ENCODE measurements around the gene ALG1L2.
A peak's percentile ranks its signal among the peaks of the same experiment; 100 is the strongest.
"Not testable (repeated sequence)": the region's sequence is repeated elsewhere in the genome, so short reads cannot be mapped to it uniquely, and the experiment has no call there.

The ALG1L2 gene, protein sequence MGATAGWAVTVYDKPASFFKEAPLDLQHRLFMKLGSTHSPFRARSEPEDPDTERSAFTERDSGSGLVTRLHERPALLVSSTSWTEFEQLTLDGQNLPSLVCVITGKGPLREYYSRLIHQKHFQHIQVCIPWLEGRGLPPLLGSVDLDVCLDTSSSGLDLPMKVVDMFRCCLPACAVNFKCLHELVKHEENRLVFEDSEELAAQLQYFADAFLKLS

DNA sequence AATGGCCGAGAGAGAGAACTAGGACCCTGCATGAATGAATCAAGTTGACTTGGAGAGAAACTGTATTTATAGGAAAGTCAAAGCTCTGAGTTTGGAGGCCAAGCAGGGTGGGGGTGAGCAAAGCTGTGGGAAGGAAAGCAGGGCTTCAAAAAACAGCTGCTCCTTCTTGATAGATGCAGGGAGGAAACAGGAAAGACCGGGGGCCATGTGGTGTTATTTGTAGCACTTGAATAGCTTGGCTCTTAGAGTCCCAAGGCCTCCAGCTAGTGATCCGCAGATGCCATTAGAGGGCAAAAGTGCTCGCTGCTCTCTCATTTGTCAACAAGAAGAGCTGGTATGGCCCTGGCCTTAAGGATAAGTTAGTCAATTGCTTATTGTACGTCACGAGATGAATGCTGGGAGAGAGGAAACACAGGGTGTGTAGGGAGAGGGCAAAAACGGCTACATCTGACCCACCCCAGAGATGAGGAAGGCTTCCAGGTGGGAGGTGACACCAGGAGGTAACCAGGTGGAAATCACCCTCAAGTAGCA is at the start of gene ALG1L2:
ALG1L2 (plus strand) TSS at position 481 of the 531 bp plus-strand sequence. CDS start 186 bp downstream, outside the sequence.
- DNase-seq = no peak

DNA sequence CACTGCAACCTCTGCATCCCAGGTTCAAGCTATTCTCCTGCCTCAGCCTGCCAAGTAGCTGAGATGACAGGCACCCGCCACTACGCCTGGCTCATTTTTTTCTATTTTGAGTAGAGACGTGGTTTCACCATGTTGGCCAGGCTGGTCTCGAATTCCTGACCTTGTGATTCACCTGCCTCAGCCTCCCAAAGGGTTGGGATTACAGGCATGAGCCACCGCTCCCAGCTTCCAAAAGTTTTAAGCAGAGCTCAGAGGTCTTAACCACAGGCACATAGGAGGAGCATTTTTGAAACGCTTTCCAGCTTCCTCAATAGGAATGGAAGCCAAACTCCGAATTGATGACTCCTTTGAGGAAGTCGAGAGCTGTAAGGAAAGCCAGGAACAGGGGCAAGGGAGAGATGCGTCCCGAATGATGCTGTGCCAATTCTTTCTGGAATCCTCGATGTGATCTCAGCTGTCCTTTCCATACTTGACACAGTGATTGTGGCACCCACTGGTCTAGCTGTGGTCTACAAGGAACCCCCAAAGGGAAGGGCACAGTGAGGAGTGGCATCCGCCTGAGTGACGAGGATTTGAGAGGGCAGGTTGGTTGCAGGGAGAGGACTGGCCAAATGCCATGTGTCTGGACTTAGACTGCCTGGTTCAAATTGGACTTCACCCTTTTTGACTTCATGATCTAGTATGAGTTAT is 44.4 kb upstream of the ALG1L2 start:
- not testable (repeated sequence) for DNase-seq

DNA sequence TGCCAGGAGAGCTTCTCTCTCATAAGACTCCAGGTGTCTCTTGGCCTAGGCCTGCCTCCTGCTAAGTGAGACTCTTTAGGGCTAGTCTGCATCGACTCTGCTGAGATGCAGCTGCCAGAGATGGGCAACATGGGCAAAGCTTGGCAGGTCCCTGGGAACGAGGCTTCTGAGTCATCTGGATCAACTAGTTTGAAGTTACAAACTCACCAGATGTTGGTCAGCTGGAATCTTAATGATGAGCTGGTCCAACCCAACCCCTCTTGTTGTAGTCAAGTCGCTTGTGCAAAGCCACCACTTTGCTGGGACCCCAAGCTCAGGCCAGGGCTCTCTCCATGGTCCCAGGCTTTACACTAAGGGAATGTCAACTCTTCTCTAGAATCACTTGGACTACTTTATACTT is 38.9 kb upstream of the ALG1L2 start:
- not testable (repeated sequence) for DNase-seq

DNA sequence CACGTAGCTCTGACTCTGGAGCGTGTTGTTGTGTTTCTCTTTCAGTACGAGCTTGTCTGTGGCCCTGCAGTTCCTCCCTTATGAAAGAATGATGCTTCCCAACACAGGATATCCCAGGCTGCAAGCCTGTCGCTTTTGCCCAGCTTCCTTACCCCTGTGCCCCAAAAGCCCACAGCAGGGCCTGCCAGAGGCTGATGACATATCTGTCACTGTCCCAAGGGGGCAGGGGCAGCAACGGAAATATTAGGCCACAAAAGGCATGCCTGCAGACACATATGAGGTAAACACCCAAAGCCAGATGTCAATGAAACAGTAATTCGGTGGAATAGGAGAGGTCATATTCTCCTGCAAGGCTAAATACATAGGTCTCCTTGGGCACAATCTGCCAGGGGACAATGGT is 38.0 kb upstream of the ALG1L2 start:
- DNase-seq = not testable (repeated sequence)

DNA sequence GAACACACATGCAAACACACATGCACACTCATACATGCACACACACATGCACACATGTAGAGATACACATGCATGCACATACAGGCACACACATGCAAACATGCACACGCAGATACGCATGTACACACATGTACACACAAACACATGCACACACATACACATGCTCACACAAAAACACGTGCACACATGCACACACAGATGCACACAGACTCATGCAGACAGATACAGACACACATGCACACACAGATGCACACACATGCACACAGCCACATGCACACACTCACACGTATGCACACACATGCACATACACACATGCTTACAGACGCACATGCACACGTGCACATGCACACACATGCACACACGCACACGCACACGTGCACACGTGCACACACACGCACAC is 37.3 kb upstream of the ALG1L2 start:
- DNase-seq = no peak

DNA sequence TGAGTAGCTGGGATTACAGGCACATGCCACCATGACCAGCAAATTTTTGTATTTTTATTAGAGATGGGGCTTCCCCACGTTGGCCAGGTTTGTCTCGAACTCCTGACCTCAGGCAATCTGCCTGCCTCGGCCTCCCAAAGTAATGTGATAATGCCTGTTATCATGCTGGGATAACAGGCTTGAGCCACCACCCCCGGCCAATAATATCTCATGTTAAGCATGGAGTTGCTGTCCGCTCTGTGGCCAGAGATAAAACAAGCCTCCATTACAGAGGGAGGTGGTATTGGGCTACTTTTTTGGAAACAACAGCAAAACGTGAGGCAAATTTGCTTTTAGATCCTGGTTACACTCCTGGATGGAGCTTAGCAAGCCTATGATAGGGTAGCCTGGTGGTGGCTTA is 32.9 kb upstream of the ALG1L2 start:
- no peak for DNase-seq

DNA sequence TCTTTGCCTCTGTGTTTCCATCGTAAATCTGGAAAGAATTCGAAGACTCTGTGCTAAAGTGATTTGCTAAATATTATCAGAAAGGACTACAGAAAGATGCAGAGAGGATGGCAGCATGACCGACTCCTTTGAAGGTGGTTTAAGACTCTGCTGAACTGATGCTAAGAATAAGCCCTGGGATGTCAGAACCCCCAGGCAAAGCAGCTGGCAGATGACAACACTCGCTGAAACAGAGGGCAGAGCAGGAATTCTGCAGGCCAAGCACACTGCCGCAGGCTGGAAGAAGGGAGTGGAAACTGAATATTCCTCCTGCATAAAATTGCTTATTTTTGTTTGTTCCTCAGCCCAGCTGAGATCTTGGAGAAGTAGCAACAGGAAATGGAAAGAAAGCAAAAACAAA is 29.3 kb upstream of the ALG1L2 start:
- DNase-seq = not testable (repeated sequence)

DNA sequence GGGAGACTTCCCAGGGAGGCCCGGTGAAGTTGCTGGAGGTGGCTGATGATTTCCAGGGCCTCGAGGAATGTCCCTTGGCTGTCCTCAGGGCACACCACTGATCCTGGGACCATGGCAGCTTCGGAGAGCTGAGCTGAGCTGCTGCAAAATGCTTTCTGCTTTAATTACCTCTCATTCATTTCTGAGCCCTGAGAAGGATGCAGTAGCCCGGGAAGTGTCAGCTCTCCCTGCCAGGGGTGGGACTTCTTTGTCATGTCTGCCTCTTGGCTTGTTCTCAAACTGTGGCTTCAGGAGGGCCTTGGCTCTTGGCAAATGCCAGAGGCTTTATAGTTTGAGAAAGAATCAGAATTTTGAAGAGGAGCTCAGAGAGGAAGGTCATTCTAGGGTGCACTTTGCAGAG is 28.7 kb upstream of the ALG1L2 start:
- DNase-seq = not testable (repeated sequence)

DNA sequence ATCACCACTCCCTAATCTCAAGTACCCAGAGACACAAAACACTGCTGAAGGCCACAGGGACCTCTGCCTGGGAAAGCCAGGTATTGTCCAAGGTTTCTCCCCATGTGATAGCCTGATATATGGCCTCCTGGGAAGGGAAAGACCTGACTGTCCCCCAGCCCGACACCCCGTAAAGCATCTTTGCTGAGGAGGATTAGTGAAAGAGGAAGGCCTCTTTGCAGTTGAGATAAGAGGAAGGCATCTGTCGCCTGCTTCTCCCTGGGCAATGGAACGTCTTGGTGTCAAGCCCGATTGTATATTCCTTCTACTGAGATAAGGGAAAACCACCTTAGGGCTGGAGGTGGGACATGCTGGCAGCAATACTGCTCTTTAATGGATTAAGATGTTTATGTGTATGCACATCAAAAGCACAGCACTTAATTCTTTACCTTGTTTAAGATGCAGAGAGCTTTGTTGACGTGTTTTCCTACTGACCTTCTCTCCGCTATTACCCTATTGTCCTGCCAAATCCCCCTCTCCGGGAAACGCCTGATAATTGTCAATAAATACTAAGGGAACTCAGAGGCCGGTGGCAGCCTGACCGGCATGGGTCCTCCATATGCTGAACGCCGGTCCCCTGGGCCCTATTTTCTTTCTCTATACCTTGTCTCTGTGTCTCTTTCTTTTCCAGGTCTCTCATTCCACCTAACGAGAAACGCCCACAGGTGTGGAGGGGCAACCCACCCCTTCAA is 23.9 kb upstream of the ALG1L2 start:
- not testable (repeated sequence) for DNase-seq

DNA sequence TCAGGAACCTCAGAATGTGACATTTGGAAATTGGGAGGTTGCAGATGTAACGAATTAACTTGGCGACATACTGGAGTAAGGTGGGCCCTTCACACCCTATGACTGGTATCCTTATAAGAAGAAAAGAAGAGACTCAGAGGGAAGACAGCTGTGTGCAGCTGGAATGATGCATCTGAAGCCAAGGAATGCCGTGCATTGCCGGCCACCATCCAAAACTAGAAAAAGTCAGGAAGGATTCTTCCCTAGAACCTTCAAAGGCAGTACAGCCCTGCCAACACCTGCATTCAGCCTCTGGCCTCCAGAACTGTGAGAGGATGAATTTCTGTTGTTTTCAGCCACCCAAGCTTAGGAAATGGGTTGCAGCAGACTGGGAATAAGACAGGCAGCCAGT is 23.4 kb upstream of the ALG1L2 start:
- DNase-seq = not testable (repeated sequence)

DNA sequence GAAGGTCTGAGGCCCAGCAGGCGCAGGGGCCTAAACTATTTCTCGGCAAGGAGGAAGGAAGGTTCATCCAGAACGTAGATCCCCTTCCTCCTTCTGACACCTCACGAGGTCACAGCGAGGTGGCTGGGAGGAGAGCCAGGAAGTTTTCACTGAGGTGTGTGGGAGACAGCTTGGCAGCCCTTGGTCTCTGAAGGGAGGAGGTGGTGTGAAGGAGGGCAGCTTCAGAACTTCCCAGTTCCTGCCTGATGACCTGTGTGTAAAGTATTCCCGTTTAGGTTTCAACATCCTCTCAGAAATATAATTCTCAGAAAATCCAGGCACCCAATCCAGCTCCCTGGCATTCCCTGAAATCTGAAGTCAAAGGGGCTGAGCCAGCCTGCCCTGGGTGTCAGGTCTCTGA is 22.9 kb upstream of the ALG1L2 start:
- DNase-seq = not testable (repeated sequence)

DNA sequence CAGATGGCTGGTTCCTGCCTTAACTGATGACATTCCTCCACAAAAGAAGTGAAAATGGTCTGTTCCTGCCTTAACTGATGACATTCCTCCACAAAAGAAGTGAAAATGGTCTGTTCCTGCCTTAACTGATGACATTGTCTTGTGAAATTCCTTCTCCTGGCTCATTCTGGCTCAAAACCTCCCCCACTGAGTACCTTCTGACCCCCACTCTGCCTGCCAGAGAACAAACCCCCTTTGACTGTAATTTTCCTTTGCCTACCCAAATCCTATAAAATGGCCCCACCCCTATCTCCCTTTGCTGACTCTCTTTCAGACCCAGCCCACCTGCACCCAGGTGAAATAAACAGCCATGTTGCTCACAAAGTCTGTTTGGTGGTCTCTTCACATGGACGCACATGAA is 22.5 kb upstream of the ALG1L2 start:
- DNase-seq = not testable (repeated sequence)

DNA sequence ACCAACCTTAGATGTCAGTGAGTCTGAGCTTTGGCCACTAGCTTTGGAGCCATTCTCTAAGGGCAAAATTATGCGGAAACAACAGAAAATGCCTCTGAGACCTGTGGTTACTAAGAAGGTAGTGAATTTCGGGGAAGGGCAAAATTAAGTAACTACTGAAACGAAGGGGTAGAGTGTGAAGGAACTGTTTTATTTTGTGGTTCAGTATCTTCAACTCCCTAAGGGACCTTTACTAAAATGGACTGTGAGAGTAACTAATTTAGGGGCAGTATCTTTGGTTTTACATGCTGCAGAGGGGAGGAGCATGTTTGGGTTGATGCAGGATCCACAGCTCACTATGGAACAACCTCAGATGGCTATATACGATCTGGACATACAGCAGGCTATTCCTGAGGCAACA is 8.0 kb upstream of the ALG1L2 start:
- DNase-seq = no peak

DNA sequence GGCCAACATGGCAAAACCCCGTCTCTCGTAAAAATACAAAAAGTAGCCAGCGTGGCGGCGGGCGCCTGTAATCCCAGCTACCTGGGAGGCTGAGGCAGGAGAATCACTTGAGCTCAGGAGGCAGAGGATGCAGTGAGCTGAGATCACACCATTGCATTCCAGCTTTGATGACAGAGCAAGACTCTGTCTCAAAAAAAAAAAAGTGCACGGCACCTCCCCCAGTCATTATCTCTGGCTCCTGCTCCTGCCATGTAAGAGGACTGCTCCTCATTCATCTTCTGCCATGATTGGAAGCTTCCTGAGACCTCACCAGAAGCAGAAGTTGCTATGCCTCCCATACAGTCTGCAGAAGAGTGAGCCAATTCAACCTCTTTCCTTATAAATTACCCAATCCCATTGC is 4.0 kb upstream of the ALG1L2 start:
- DNase-seq = no peak

DNA sequence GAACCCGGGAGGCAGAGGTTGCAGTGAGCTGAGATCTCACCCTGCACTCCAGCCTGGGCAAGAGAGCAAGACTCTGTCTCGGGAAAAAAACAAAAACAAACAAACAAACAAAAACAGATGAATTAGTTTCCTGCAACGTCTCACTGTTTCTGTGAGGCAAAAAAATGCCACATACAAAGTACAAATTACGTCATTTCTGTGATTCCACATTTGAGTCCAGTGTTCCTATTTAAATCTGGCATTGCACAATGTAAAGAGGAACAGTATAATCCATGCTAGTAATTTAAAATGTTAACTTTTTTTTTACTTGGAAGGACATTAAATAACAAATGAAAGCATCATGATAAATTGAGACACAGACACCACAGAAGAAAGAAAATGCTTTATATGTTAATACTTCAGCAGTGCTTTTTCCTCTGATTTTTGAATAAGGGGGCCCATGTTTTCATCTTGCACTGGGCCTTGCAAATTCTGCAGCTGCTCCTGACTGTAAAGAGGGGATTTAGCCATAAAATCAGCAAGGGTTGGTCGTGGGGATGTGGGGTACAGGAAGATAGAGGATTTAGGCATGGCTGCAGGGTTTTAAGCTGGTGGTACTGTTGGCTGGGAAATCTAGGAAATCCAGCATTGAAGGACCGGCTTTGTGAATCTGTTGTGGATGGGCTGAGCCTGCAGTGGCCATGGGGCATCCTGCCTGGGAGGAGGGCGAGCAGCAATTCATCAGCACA is 1.9 kb downstream of the ALG1L2 start:
- not testable (repeated sequence) for DNase-seq

DNA sequence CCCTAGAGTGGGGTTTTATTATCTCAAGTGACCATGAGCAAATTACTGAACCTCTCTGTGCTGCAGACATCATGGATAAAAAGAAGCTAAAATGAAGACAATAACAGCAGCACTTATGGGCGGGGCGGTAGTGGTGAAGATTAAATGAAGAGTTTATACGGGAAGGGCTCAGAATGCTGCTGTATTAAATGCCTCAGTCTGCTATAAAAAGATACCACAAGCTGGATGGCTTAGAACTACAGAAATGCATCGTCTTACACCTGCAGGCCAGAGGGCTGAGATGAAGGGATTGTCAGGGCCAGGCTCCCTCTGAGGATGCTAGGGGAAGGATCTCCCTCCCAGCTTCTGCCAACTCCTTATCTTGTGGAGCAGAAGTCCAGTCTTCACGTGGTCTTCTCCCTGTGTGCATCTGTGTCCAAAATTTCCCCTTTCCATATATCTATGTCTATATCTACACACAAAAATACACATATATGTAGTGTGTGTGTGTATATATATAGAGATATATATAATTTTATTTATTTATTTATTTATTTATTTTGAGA is 2.9 kb downstream of the ALG1L2 start:
- no peak for DNase-seq

DNA sequence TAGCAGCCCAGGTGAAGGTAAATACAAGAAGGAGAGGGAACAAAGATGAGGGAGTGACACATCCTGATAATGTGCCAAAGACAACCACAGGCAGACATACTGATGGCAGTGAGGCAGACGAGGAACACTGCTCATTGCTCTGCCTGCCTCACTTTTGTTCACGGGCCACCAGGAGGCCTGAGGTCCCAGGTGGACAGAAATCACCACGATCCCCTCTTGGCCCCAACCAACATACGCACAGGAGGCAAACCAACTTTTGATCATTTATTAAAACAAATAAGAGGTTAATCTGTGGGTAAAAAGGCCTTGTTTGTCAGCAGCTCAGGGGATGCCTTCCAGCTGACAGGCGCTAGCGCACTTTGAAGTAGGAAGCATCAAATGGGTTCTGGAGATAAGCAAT is 4.2 kb downstream of the ALG1L2 start:
- DNase-seq = no peak

DNA sequence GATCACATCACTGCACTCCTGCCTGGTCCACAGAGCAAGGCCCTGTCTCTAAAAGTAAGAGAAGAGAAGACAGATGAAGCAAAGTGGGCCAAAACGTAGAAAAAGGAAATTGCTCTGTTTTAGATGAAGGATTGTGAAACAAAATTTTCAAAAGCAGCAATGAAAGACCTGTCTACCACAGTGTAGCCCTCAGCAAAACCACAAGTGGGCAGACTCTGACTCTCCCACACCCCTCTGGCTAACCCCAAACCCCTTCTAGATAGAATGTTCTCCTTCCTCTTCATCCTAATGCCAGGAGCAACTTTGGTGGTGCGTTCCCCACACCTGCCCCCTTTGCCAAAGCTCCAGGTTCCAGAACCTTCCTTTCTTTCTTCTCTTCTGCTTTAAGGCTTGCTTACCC is 5.0 kb downstream of the ALG1L2 start:
- not testable (repeated sequence) for DNase-seq

DNA sequence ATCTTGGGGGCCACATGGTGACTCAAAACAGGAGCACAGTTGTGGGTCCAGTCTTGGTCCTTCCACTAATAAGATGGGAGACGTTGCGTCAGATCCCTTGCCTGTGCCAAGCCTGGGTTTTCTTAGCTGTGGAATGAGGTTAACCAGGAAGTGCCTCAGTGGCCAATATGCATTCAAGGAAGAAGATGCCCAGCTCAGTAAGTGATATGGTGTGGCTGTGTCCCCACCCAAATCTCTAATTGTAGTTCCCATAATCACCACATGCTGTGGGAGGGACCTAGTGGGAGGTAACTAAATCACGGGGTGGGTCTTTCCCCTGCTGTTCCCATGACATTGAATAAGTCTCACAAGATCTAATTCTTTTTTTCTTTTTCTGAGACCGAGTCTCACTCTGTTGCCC is 6.4 kb downstream of the ALG1L2 start:
- DNase-seq = no peak

DNA sequence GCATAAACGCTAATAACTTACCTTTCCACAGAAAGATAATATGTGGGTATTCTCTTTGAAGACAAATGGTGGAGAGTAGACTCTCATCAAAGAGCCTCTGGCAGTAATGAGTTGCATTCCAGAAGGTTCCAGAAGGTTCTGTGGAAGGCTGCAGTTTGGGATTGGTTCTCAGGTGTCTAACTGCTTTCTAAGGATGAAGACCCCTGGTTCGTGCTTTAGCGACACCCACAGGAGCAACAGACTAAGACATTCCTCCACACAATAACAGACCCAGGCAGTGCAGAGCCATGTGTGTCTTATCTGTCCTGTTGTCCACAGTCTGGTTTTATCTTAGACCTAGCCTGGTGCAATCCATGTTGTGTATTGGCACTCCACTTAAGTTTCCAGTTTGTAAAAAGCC is 9.1 kb downstream of the ALG1L2 start:
- peak in 1 of 58 donors; percentile 6 for DNase-seq

DNA sequence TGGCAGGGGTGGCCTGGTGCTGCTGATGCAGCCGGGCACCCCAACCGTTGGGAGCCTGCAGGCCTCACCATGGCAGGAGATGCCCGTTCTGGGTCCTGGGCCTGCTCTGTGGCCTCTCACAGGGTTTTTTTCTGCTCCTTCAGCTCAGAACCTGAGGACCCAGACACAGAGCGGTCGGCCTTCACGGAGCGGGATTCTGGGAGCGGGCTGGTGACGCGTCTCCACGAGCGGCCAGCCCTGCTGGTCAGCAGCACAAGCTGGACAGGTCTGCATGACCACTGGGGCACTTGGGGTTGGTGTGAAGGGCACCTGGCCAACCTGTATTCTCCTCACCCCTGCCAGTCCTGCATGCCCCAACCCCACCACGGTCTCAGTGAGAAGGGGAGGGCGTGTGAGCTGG is 10.3 kb downstream of the ALG1L2 start:
- DNase-seq = no peak

Measured in anterior cingulate cortex (tissue), 58 donors.